GM19043 (cell line): ENCODE results near the gene KSR2.
"Not testable (repeated sequence)": the region's sequence is repeated elsewhere in the genome, so short reads cannot be mapped to it uniquely, and the experiment has no call there.

ENCODE experiments used
- ATAC-seq: cut with Tn5 transposase; IDR thresholded peaks from one replicate; pipeline ENCODE4 v1.9.1; 2021; ENCODE audit warnings: low read depth; ENCODE audit not compliant: unreplicated experiment

KSR2 gene

GRCh38 chr12:117861691-117862090 is 107.1 kb downstream of the KSR2 start:
- ATAC-seq: no peak

DNA sequence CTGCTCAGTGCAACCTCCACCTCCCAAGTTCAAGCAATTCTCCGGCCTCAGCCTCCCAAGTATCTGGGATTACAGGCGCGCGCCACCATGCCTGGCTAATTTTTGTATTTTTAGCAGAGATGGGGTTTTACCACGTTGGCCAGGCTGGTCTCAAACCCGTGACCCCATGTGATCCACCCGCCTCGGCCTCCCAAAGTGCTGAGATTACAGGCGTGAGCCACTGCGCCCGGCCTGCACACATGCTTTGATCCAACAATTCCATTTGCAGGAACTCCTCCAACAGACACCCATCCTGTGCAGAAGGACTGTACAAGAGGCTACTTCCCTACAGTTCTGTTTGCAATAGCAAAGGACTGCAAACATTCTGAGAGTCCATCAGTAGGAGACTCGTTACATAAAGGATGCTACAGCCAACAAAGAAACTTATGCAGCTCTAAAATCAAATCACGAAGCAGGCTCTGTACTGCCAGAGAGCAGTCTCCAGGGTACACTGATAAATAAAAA is 108.0 kb downstream of the KSR2 start:
- not testable (repeated sequence) for ATAC-seq

DNA sequence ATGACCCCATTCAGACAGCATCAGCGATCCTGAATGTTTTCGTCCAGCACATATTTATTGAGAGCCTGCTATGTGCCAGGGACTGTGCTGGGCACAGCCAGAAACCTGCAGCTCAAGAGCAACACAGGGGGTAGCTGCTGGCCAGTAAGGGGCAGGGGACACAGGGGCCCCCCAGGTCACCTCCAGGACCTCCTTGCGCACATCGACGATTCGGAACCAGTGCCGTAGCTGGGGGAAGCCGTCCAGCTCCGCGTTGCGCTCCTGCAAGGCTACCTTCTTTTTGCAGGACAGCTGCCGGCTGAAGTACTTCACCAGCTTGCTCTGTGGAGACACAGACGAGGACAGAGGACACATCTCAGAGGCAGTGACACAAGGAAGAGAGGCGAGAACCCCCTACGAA is 108.7 kb downstream of the KSR2 start:
- no peak for ATAC-seq

DNA sequence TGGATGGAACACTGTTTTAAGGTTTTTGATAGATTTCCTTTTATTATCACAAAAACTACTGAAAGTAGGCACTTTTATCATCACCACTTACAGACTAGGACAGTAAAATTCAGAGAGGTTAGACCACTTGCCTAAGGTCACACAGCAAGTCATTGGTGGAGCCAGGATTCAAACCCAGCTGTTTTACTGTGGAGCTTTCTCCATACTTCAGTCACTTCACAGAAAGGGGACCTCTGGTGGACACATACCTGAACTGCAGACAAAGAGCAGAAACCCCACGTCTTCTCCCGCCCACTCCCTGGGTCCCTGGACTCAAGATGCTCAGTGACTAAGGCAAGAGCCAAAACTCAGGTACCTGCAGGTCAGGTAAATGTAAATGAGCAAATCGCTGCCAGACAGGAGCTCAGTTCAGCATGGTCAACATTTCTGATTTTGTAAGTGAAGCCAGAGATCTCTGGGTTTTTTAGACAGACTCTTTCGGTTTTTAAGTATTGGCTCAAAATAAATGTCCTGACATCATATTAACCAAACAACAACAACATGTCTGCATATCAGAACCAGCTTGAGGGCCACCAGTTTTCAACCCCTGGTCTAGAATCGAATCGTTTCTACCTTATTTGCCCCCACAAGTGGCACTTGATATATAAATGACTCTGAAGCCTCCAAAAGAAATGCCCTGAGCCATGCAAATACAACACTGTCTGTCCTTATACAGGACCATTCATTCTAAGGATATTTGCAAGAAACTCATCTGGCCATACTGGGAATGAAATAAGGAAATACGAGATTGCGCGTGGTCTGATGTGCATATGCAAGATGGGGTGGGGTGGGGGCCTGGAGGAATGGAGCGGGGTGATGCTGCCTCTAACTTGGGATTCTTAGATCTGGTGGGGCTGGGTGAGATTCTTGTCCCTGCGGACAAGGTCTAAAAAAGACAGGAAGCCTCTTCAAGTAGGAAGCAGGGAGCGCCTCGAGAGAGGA is 110.9 kb downstream of the KSR2 start:
- no peak for ATAC-seq

- ATAC-seq: not testable (repeated sequence)
These were observed 111.7 kb downstream of the KSR2 start for GRCh38 chr12:117857139-117857538.

GRCh38 chr12:117855165-117855564 is 113.6 kb downstream of the KSR2 start:
- ATAC-seq: no peak

GRCh38 chr12:117854339-117855012 is 114.3 kb downstream of the KSR2 start:
- ATAC-seq: no peak

- ATAC-seq: no peak
These were observed 115.2 kb downstream of the KSR2 start for GRCh38 chr12:117853600-117853999.

DNA sequence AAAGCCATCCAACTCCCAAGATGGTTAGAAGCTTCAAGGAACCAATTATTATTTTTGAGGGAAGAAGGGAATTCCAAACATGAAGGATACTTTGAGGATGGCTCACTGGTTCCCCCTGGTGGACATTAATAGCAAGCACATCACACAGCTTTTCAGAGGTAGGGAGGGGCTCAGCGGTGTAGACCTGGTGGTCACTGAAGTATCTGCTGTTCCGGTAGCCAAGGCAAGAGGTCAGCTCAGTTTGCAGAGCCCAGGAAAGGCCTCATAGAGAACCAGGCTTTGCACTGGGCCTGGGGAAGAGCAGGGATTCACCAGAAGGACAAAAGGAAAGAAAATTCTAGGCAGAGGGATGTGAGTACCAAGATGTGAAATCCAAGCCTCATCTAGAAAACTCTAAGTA is 118.7 kb downstream of the KSR2 start:
- ATAC-seq: no peak

DNA sequence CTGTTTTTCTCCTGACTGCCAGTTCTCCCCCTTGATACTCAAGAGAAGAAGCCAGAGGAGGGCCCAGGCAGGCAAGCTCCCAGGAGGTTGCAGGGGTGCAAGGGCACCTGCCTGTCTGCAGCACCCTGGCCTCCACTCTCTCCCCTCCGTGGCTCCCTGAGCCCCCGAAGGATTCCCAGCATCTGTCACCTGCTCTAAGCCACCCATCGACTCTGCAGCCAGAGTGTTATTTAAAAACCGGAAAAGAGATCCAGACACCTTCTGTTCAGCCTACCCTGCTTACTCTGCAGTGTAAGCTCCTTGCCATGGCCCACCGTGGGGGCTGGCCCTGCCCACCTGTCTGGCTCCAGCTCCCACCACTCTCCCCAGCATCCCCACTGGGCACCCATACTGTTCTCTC is 121.4 kb downstream of the KSR2 start:
- ATAC-seq: no peak

DNA sequence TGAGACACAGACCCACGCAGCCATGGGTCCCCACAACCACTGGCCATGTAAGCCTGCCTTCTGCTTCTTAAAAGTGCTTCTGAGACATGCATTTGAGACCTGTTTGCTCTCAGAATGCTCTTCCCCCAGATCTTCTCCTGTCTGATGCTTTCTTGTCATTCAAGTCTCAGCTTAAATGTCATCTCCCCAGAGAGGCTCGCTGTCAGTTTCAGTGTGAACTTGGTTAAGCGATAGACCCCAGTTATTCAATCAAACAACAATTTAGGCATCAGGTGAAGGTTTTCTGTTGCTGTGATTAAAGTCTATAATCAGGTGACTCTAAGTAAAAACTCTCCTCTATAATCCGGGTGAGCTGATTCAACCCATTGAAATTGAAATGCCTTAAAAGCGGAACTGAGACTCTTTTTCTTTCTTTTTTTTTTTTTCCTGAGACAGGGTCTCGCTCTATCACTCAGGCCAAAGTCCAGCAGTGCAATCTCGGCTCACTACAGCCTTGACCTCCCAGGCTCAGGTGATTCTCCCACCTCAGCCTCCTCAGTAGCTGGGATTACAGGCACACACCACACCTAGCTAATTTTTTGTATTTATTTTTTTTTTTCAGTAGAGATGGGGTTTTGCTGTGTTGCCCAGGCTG is 123.4 kb downstream of the KSR2 start:
- no peak for ATAC-seq

- ATAC-seq: no peak
These were observed 124.5 kb downstream of the KSR2 start for GRCh38 chr12:117844114-117844830.

GRCh38 chr12:117842630-117843029 is 126.2 kb downstream of the KSR2 start:
- no peak for ATAC-seq

- ATAC-seq: no peak
These were observed 126.6 kb downstream of the KSR2 start for GRCh38 chr12:117842220-117842619.

- ATAC-seq: no peak
These were observed 131.1 kb downstream of the KSR2 start for GRCh38 chr12:117837737-117838050.

- ATAC-seq: no peak
These were observed 131.6 kb downstream of the KSR2 start for GRCh38 chr12:117836999-117837736.

GRCh38 chr12:117836476-117836875 is 132.3 kb downstream of the KSR2 start:
- no peak for ATAC-seq

GRCh38 chr12:117835156-117835555 is 133.6 kb downstream of the KSR2 start:
- no peak for ATAC-seq

DNA sequence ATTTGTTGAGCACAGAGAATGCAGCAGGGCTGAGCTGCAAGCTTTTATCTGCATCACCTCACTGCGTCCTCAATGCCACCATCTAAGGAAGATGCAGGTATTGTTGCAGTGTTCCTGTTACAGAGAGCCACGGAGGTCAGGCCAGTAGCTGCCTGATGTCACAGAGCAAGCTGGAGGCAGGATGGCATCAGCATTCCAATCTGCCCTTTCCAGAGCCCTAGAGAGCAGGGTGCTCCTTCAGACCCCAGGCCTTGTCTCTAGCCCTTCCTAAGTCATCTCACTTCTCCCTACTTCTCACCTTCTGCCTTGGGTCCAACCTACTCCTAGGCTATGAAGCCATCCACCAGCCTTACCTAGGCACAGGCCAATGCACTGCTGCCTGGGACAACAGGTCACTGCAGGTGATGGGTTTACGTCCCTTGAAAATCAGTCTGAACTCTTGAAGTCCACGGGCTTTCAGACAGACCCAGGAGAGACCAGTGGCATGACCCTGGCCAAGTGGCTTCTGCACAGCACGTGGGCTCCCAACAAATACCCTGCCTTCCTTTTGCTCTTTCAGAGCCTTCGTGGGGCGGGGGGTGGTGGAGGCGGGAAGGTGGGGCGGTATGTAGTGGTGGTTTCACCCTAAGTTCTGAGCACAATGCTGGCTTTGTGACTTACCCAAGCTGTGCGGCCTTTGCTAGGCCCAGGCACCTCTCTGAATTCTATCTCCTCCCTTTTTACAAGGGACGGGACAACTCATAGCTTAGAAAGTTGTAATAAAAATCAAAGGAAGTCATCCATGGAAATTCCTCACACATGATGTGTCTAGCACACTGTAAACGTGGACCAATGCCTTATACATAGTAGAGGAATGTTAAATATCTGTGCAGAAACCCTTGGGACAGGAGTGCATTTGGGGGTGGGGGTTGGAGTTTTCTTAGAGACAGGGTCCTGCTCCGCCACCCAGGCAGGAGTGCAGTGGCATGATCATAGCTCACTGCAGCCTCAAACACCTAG is 136.0 kb downstream of the KSR2 start:
- no peak for ATAC-seq
